ENCODE results near the gene HIPK2.

HIPK2 gene

DNA sequence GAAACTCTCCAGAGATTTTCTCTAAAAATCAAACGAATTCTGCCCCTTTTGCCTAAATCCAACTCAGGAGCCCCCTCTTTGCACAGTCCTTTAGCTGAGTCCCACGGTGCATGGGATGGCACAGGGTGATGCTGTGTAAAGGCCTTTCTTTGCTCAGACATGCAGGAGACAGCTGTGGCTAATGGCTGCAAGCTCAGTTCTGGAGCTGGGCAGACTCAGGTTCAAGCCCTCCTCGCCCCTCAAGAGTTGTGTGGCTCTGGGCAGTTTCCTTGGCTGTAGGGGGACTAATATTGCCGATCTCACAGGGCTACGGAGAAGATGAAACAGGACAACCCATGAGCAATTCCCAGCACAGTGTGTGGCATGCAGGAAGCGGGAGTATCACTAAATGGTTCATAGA lies 211.7 kb downstream of the HIPK2 start:
- H3K4me1 ChIP-seq (ENCODE audit: low read depth, poor library complexity, severe bottlenecking): no peaks in the 10 kb centered on the region
- H3K36me3 ChIP-seq (ENCODE audit: insufficient read depth): no peaks in the 10 kb centered on the region
- no peaks in the 10 kb centered on the region for H3K79me2 ChIP-seq (ENCODE audit: insufficient read depth, low read depth)
- no peaks in the 10 kb centered on the region for H4K20me1 ChIP-seq (ENCODE audit: insufficient read depth)
- no peak overlapping the region for H3K27ac ChIP-seq
- H3K4me3 ChIP-seq (IDR thresholded peaks at IDR 0.05; ENCODE audit: insufficient read depth, low read depth, low read length): no peak overlapping the region
- no peak overlapping the region for H3K9ac ChIP-seq
- no peak overlapping the region for H3K4me2 ChIP-seq
- no peaks in the 10 kb centered on the region for H3K27me3 ChIP-seq (ENCODE audit: insufficient read depth, low read depth)
- no peak overlapping the region for H2AFZ ChIP-seq (ENCODE audit: low read depth)
- TF ChIP-seq, protein P1, sequence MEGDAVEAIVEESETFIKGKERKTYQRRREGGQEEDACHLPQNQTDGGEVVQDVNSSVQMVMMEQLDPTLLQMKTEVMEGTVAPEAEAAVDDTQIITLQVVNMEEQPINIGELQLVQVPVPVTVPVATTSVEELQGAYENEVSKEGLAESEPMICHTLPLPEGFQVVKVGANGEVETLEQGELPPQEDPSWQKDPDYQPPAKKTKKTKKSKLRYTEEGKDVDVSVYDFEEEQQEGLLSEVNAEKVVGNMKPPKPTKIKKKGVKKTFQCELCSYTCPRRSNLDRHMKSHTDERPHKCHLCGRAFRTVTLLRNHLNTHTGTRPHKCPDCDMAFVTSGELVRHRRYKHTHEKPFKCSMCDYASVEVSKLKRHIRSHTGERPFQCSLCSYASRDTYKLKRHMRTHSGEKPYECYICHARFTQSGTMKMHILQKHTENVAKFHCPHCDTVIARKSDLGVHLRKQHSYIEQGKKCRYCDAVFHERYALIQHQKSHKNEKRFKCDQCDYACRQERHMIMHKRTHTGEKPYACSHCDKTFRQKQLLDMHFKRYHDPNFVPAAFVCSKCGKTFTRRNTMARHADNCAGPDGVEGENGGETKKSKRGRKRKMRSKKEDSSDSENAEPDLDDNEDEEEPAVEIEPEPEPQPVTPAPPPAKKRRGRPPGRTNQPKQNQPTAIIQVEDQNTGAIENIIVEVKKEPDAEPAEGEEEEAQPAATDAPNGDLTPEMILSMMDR (conservative IDR thresholded peaks at IDR 0.05; ENCODE audit: low read depth, low read length): no peak

DNA sequence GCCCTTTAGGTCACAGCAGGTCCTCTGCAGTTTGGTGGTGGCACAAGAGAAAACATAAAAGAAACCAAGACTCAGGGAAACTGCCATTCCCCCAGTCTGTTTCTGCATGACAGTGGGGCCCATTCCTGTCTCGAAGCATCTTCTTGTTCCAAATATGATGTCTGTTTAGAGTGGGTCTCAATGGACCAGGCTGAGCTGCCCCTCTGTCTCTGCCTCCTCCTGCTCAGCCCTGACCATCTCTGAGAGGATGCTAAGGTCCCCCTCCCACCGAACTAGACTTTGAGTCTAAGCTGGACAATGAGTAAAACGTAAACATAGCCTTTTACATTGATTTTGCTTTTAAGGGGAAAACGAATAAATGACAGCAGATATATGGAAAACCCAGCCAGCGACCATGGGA lies 213.9 kb downstream of the HIPK2 start:
- Histone ChIP-seq H3K4me3 (IDR thresholded peaks at IDR 0.05; ENCODE audit: insufficient read depth, low read depth, low read length) (no peak overlapping the region), H3K9ac (no peak overlapping the region), H3K27me3 (ENCODE audit: insufficient read depth, low read depth) (no peaks in the 10 kb centered on the region), H3K4me1 (ENCODE audit: low read depth, poor library complexity, severe bottlenecking) (no peaks in the 10 kb centered on the region), H4K20me1 (ENCODE audit: insufficient read depth) (no peaks in the 10 kb centered on the region), H3K4me2 (no peak overlapping the region), H2AFZ (ENCODE audit: low read depth) (no peak overlapping the region), H3K79me2 (ENCODE audit: insufficient read depth, low read depth) (no peaks in the 10 kb centered on the region), H3K36me3 (ENCODE audit: insufficient read depth) (no peaks in the 10 kb centered on the region), H3K27ac (no peak overlapping the region)
- TF ChIP-seq, protein P1 (conservative IDR thresholded peaks at IDR 0.05; ENCODE audit: low read depth, low read length): no peak

DNA sequence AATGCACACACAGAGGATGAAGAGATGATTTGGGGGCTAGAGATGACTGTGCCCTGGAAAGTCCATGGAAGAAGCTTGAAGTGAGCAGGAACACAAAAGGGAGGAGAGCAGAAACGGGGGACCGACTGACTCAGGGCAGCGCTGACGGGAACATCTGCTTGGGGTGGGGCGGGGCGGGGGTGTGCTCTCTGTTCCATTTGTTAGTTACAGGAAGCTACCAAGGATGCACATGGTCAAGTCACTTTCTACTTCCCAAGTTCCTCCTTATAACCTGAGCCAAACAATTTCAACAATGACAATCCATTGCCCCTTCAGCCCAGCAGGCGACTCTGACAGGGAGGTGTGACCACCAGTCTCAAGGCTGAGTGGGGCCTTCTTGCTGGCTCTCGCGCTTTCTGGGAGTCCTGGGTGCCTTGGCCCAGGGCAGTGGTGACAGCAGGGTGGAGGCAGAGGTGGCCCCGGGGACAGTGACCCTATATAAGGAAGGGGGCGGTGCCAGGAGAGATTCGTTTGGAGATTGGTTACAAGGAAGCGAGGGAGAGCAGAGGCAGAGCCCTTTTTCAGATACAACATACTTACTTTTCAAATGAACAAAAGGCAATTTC lies 214.7 kb downstream of the HIPK2 start:
- Histone ChIP-seq H3K27me3 (ENCODE audit: insufficient read depth, low read depth) (no peaks in the 10 kb centered on the region), H2AFZ (ENCODE audit: low read depth) (no peak overlapping the region), H3K79me2 (ENCODE audit: insufficient read depth, low read depth) (no peaks in the 10 kb centered on the region), H3K27ac (no peak overlapping the region), H3K4me2 (no peak overlapping the region), H3K9ac (no peak overlapping the region), H3K36me3 (ENCODE audit: insufficient read depth) (no peaks in the 10 kb centered on the region), H4K20me1 (ENCODE audit: insufficient read depth) (no peaks in the 10 kb centered on the region), H3K4me3 (IDR thresholded peaks at IDR 0.05; ENCODE audit: insufficient read depth, low read depth, low read length) (no peak overlapping the region), H3K4me1 (ENCODE audit: low read depth, poor library complexity, severe bottlenecking) (no peaks in the 10 kb centered on the region)
- TF ChIP-seq, protein P1 (conservative IDR thresholded peaks at IDR 0.05; ENCODE audit: low read depth, low read length): no peak

DNA sequence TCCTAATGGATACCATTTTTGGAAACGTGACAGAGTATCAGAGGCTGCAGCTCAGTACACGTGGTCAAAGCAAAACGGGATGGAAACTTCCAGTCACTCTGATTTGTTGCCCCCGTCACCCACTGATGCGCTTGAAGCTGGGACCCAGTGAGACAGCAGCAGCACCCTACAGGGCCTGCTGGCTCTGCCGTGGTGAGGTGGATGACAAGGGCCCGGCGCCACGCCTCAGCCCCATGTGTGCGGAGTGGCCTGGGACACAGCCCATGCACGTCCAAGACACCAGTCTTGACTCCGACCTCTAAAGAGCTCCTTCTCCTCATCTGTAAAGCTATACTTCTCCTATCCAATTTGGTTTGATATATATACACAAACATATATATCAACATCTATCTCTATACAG lies 215.3 kb downstream of the HIPK2 start:
- Histone ChIP-seq H4K20me1 (ENCODE audit: insufficient read depth) (no peaks in the 10 kb centered on the region), H3K4me1 (ENCODE audit: low read depth, poor library complexity, severe bottlenecking) (no peaks in the 10 kb centered on the region)
- TF ChIP-seq, protein P1 (conservative IDR thresholded peaks at IDR 0.05; ENCODE audit: low read depth, low read length): no peak

More for the DNA sequence above, 215.3 kb downstream of the HIPK2 start:
- Histone ChIP-seq H3K4me3 (IDR thresholded peaks at IDR 0.05; ENCODE audit: insufficient read depth, low read depth, low read length) (no peak overlapping the region), H3K27me3 (ENCODE audit: insufficient read depth, low read depth) (no peaks in the 10 kb centered on the region), H3K79me2 (ENCODE audit: insufficient read depth, low read depth) (no peaks in the 10 kb centered on the region), H3K4me2 (no peak overlapping the region), H3K36me3 (ENCODE audit: insufficient read depth) (no peaks in the 10 kb centered on the region), H3K9ac (no peak overlapping the region), H3K27ac (no peak overlapping the region), H2AFZ (ENCODE audit: low read depth) (no peak overlapping the region)

Measured in KMS-11 (cell line).